ENCODE results near the gene PLIN4. TPM values are rescaled to one million over a fixed set of nuclear protein-coding genes. Genes with fewer than 3 reads are reported as not detected.

The PLIN4 gene
- total and polyA plus RNA-seq, 9 of the 15 experiments (the other 6 are each of a cell fraction or from before 2014, with no cell fraction given) = 0.04 to 0.16 (median 0.07) TPM; not detected in 3

- BruUV-seq (replicated peaks) = no TSS peak
These were observed 15.0 kb upstream of the PLIN4 start for GRCh38 chr19:4533334-4533733.

More at GRCh38 chr19:4533334-4533733, 15.0 kb upstream of the PLIN4 start:
- H3K36me3 ChIP-seq (ENCODE audit: control insufficient read depth, insufficient read depth, low read length) = peaks cover 6% of the 10 kb centered on the region; the same call in 1 of the 3 replicates
- peaks cover 0 to 40% of the 10 kb centered on the region in 2 experiments; a peak in 3 of 5 replicates for H3K4me1 ChIP-seq (replicated peaks in 1 of 2; ENCODE audit: control insufficient read depth in 2 of 2, insufficient read depth in 2 of 2, low read length in 2 of 2)
- H3K9me3 ChIP-seq (replicated peaks; ENCODE audit: control insufficient read depth, insufficient read depth, low read depth, low read length) = no peaks in the 10 kb centered on the region
- no peak for FAIRE-seq
- peaks cover 0 to 6% of the 10 kb centered on the region in 2 experiments; a peak in 3 of 5 replicates for H3K27me3 ChIP-seq (ENCODE audit: control insufficient read depth in 2 of 2, insufficient read depth in 2 of 2, low read length in 2 of 2)
- CTCF ChIA-PET (ENCODE audit: low intra/inter-chr PET ratio) = no interaction called here
- H3K27ac ChIP-seq (ENCODE audit: extremely low read depth, low read depth, low read length) = no peak overlapping the region
- peak overlapping the region in 1 of 2 experiments; percentile 48; a peak in 1 of 4 replicates for H3K9ac ChIP-seq (ENCODE audit: insufficient read depth in 1 of 2, low read depth in 2 of 2, low read length in 2 of 2)
- no peak for DNase-seq (ENCODE audit: extremely low read depth in 1 of 4, low spot score in 3 of 4)
- H3K4me3 ChIP-seq = no peak overlapping the region
- H2AFZ ChIP-seq (ENCODE audit: low read depth, low read length) = no peak overlapping the region
- TF ChIP-seq ADNP (tag; IDR thresholded peaks at IDR 0.05) = peak; percentile 13
- no peak for TF ChIP-seq HIVEP1 (CRISPR knock-in tag; IDR thresholded peaks at IDR 0.05)
- TF ChIP-seq SMARCA5 (IDR thresholded peaks at IDR 0.05) = peak; percentile 52; the same call in 1 of the 2 replicates
- peak; percentile 80 for TF ChIP-seq BCOR (IDR thresholded peaks at IDR 0.05)
- no peak for TF ChIP-seq ZNF551 (CRISPR knock-in tag; IDR thresholded peaks at IDR 0.05)
- TF ChIP-seq KDM1A (IDR thresholded peaks at IDR 0.05) = peak in 1 of 2 experiments; percentile 48; a peak in 2 of 4 replicates
- TF ChIP-seq NCOA1 (IDR thresholded peaks at IDR 0.05; ENCODE audit: low read depth) = no peak
- TF ChIP-seq COPS2 (conservative IDR thresholded peaks at IDR 0.05) = no peak
- TF ChIP-seq RCOR1 (IDR thresholded peaks at IDR 0.05; ENCODE audit: borderline replicate concordance in 1 of 2, low read depth in 2 of 2, low read length in 2 of 2) = peak in 1 of 2 experiments; percentile 5; a peak in 1 of 4 replicates
- TF ChIP-seq ZNF133 (CRISPR knock-in tag; IDR thresholded peaks at IDR 0.05) = no peak
- TF ChIP-seq RBM25 (IDR thresholded peaks at IDR 0.05; ENCODE audit: low read depth, low read length, severe bottlenecking) = peak; percentile 79
- TF ChIP-seq, protein P1, sequence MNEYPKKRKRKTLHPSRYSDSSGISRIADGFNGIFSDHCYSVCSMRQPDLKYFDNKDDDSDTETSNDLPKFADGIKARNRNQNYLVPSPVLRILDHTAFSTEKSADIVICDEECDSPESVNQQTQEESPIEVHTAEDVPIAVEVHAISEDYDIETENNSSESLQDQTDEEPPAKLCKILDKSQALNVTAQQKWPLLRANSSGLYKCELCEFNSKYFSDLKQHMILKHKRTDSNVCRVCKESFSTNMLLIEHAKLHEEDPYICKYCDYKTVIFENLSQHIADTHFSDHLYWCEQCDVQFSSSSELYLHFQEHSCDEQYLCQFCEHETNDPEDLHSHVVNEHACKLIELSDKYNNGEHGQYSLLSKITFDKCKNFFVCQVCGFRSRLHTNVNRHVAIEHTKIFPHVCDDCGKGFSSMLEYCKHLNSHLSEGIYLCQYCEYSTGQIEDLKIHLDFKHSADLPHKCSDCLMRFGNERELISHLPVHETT (CRISPR knock-in tag; conservative IDR thresholded peaks at IDR 0.05 in 1 of 2, IDR thresholded peaks at IDR 0.05 in 1 of 2) = no peak
- TF ChIP-seq ZNF124 (CRISPR knock-in tag; IDR thresholded peaks at IDR 0.05) = no peak
- no peaks in the 10 kb centered on the region for H3K9me1 ChIP-seq (ENCODE audit: control insufficient read depth, insufficient read depth, low read length)
- intact Hi-C loops (cut with micrococcal nuclease) = no loop called here
- POLR2A ChIA-PET = no interaction called here
- no peak overlapping the region for H3K4me2 ChIP-seq (ENCODE audit: insufficient read depth, low read length)
- ATAC-seq = no peak
- in situ Hi-C loops (cut with MboI) = no loop called here
- peaks cover 5% of the 10 kb centered on the region; the same call in 1 of the 3 replicates for H3K79me2 ChIP-seq (ENCODE audit: control insufficient read depth, insufficient read depth, low read length)
- WGBS (ENCODE audit: insufficient coverage, low coverage, missing lambda C conversion rate) = 36% methylated on average over 9 of the region's 9 CpGs
- H4K20me1 ChIP-seq (replicated peaks; ENCODE audit: control insufficient read depth, insufficient read depth, low read length) = no peaks in the 10 kb centered on the region

All from K562 (cell line).